ENCODE data around the gene WDPCP. TPM values are rescaled to one million over a fixed set of nuclear protein-coding genes. Genes with fewer than 3 reads are reported as not detected.
"Not testable (repeated sequence)": the region's sequence is repeated elsewhere in the genome, so short reads cannot be mapped to it uniquely, and the experiment has no call there.

Gene WDPCP
- total RNA-seq, 1 experiment from 2014 or later: 7.4 TPM

DNA sequence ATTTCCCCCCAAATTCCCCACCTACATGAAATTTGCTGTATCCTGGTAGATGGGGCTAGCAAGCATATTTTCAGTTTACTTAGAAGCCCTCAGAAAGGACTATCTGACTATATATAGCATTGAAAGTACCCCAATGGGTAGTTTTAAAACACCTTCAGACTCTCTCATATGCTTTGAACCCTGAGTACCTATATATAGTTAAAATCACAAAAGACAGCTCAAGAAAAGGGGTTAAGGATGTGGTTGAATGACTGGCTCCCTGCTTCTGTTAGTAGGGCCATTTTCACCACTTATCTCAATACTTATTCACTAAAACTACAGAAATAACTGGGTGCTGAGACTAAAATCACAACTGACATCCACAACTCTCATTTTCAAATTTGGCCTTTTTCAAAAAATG, 18.5 kb downstream of the WDPCP start:
- no peaks in the 10 kb centered on the region for H3K4me1 ChIP-seq (ENCODE audit: control insufficient read depth, insufficient read depth, low read length)
- H3K9me3 ChIP-seq (ENCODE audit: control insufficient read depth, insufficient read depth, low read depth, low read length): no peaks in the 10 kb centered on the region
- no peak overlapping the region for H3K27ac ChIP-seq (ENCODE audit: low read length)
- no peaks in the 10 kb centered on the region for H3K36me3 ChIP-seq (ENCODE audit: control insufficient read depth, insufficient read depth, low read length)
- intact Hi-C loops (cut with micrococcal nuclease; ENCODE audit: unreplicated experiment) (no loop called here), in situ Hi-C loops (cut with HindIII; ENCODE audit: low pct_unique_long_range_greater_than_20kb, low sequenced_read_pairs) (no loop called here)
- no peaks in the 10 kb centered on the region for H3K27me3 ChIP-seq (ENCODE audit: control insufficient read depth, insufficient read depth, low read length)
- CTCF ChIA-PET: no interaction called here
- no peak overlapping the region for H3K4me3 ChIP-seq (ENCODE audit: low read depth in 2 of 2, low read length in 2 of 2)
- DNase-seq (ENCODE audit: low read depth, low spot score) (no peak), ATAC-seq (no peak)
- POLR2A ChIA-PET: no interaction called here
- TF ChIP-seq, protein P1, sequence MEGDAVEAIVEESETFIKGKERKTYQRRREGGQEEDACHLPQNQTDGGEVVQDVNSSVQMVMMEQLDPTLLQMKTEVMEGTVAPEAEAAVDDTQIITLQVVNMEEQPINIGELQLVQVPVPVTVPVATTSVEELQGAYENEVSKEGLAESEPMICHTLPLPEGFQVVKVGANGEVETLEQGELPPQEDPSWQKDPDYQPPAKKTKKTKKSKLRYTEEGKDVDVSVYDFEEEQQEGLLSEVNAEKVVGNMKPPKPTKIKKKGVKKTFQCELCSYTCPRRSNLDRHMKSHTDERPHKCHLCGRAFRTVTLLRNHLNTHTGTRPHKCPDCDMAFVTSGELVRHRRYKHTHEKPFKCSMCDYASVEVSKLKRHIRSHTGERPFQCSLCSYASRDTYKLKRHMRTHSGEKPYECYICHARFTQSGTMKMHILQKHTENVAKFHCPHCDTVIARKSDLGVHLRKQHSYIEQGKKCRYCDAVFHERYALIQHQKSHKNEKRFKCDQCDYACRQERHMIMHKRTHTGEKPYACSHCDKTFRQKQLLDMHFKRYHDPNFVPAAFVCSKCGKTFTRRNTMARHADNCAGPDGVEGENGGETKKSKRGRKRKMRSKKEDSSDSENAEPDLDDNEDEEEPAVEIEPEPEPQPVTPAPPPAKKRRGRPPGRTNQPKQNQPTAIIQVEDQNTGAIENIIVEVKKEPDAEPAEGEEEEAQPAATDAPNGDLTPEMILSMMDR (IDR thresholded peaks at IDR 0.05): no peak
- TF ChIP-seq SIN3A (IDR thresholded peaks at IDR 0.05; ENCODE audit: borderline replicate concordance, insufficient read depth, low read depth, low read length) (no peak), TCF7L2 (IDR thresholded peaks at IDR 0.05; ENCODE audit: low read depth, low read length) (no peak), POLR2AphosphoS5 (IDR thresholded peaks at IDR 0.05; ENCODE audit: low read depth, low read length) (no peak)
- TF ChIP-seq, protein P2, sequence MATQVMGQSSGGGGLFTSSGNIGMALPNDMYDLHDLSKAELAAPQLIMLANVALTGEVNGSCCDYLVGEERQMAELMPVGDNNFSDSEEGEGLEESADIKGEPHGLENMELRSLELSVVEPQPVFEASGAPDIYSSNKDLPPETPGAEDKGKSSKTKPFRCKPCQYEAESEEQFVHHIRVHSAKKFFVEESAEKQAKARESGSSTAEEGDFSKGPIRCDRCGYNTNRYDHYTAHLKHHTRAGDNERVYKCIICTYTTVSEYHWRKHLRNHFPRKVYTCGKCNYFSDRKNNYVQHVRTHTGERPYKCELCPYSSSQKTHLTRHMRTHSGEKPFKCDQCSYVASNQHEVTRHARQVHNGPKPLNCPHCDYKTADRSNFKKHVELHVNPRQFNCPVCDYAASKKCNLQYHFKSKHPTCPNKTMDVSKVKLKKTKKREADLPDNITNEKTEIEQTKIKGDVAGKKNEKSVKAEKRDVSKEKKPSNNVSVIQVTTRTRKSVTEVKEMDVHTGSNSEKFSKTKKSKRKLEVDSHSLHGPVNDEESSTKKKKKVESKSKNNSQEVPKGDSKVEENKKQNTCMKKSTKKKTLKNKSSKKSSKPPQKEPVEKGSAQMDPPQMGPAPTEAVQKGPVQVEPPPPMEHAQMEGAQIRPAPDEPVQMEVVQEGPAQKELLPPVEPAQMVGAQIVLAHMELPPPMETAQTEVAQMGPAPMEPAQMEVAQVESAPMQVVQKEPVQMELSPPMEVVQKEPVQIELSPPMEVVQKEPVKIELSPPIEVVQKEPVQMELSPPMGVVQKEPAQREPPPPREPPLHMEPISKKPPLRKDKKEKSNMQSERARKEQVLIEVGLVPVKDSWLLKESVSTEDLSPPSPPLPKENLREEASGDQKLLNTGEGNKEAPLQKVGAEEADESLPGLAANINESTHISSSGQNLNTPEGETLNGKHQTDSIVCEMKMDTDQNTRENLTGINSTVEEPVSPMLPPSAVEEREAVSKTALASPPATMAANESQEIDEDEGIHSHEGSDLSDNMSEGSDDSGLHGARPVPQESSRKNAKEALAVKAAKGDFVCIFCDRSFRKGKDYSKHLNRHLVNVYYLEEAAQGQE (IDR thresholded peaks at IDR 0.05; ENCODE audit: insufficient read depth in 1 of 2, low read depth in 2 of 2, low read length in 1 of 2): no peak
- BruUV-seq (replicated peaks): no TSS peak

DNA sequence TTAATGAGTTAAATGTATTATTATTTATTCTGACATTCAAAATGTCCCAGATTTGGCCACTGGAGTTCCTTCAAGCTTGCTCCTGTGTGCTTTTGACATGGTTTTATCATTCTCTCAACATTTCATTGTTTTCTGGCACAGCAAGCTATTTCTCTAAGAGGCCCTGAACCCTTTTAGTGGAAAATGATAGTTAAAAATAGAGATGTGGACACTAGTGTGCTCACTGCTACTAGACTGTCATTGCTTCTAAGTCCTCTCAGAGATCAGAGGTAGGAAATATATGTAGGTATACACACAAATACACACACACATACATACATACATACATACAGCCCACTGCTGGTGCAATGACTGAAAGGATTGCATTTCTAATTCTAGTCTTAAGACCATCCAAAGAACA, 25.5 kb downstream of the WDPCP start:
- no peaks in the 10 kb centered on the region for H3K4me1 ChIP-seq (ENCODE audit: control insufficient read depth, insufficient read depth, low read length)
- H3K4me3 ChIP-seq (ENCODE audit: low read depth in 2 of 2, low read length in 2 of 2): no peak overlapping the region
- ATAC-seq: no peak
- intact Hi-C loops (cut with micrococcal nuclease; ENCODE audit: unreplicated experiment) (no loop called here), in situ Hi-C loops (cut with HindIII; ENCODE audit: low pct_unique_long_range_greater_than_20kb, low sequenced_read_pairs) (no loop called here)
- no peaks in the 10 kb centered on the region for H3K9me3 ChIP-seq (ENCODE audit: control insufficient read depth, insufficient read depth, low read depth, low read length)
- CTCF ChIA-PET: no interaction called here
- no peak overlapping the region for H3K27ac ChIP-seq (ENCODE audit: low read length)
- no peaks in the 10 kb centered on the region for H3K36me3 ChIP-seq (ENCODE audit: control insufficient read depth, insufficient read depth, low read length)
- BruUV-seq (replicated peaks): no TSS peak
- no peak for DNase-seq (ENCODE audit: low read depth, low spot score)
- TF ChIP-seq, protein P1 (IDR thresholded peaks at IDR 0.05): no peak
- TF ChIP-seq, protein P2 (IDR thresholded peaks at IDR 0.05; ENCODE audit: insufficient read depth in 1 of 2, low read depth in 2 of 2, low read length in 1 of 2): no peak
- TF ChIP-seq TCF7L2 (IDR thresholded peaks at IDR 0.05; ENCODE audit: low read depth, low read length) (no peak), POLR2AphosphoS5 (IDR thresholded peaks at IDR 0.05; ENCODE audit: low read depth, low read length) (no peak), SIN3A (IDR thresholded peaks at IDR 0.05; ENCODE audit: borderline replicate concordance, insufficient read depth, low read depth, low read length) (no peak)
- H3K27me3 ChIP-seq (ENCODE audit: control insufficient read depth, insufficient read depth, low read length): no peaks in the 10 kb centered on the region
- POLR2A ChIA-PET: no interaction called here

DNA sequence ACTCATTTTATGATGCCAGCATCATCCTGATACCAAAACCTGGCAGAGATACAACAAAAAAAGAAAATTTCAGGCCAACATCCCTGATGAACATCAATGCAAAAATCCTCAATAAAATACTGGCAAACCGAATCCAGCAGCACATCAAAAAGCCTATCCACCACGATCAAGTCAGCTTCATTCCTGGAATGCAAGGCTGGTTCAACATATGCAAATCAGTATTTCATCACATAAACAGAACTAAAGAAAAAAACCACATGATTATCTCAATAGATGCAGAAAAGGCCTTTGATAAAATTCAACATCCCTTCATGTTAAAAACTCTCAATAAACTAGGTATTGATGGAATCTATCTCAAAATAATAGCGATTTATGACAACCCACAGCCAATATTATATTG, 29.4 kb downstream of the WDPCP start:
- BruUV-seq (replicated peaks); H3K36me3 ChIP-seq (ENCODE audit: control insufficient read depth, insufficient read depth, low read length); POLR2A ChIA-PET; in situ Hi-C loops (cut with HindIII; ENCODE audit: low pct_unique_long_range_greater_than_20kb, low sequenced_read_pairs); H3K4me3 ChIP-seq (ENCODE audit: low read depth in 2 of 2, low read length in 2 of 2); H3K9me3 ChIP-seq (ENCODE audit: control insufficient read depth, insufficient read depth, low read depth, low read length); H3K27ac ChIP-seq (ENCODE audit: low read length); DNase-seq (ENCODE audit: low read depth, low spot score); H3K27me3 ChIP-seq (ENCODE audit: control insufficient read depth, insufficient read depth, low read length); ATAC-seq; H3K4me1 ChIP-seq (ENCODE audit: control insufficient read depth, insufficient read depth, low read length); intact Hi-C loops (cut with micrococcal nuclease; ENCODE audit: unreplicated experiment): not testable (repeated sequence)
- CTCF ChIA-PET: interaction anchor here (0.6 kb wide), 1 partner anchor 237 kb away, joined by 3 read pairs; no protein-coding TSS in a partner anchor

DNA sequence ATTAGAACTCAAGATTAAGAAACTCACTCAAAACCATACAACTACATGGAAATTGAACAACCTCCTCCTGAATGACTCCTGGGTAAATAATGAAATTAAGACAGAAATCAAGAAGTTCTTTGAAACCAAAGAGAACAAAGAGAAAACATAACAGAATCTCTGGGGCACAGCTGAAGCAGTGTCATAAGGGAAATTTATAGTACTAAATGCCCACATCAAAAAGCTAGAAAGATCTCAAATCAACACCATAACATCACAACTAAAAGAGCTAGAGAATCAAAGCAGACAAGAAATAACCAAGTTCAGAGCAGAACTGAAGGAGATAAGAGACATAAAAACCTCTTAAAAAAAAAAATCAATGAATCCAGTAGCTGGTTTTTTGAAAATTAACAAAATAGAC, 30.5 kb downstream of the WDPCP start:
- H3K27me3 ChIP-seq (ENCODE audit: control insufficient read depth, insufficient read depth, low read length); CTCF ChIA-PET; H3K36me3 ChIP-seq (ENCODE audit: control insufficient read depth, insufficient read depth, low read length); H3K4me3 ChIP-seq (ENCODE audit: low read depth in 2 of 2, low read length in 2 of 2); ATAC-seq; BruUV-seq (replicated peaks); DNase-seq (ENCODE audit: low read depth, low spot score); in situ Hi-C loops (cut with HindIII; ENCODE audit: low pct_unique_long_range_greater_than_20kb, low sequenced_read_pairs); POLR2A ChIA-PET; H3K4me1 ChIP-seq (ENCODE audit: control insufficient read depth, insufficient read depth, low read length); intact Hi-C loops (cut with micrococcal nuclease; ENCODE audit: unreplicated experiment); H3K27ac ChIP-seq (ENCODE audit: low read length); H3K9me3 ChIP-seq (ENCODE audit: control insufficient read depth, insufficient read depth, low read depth, low read length): not testable (repeated sequence)
